Trophoblast cell (in vitro differentiated cells and primary cell): Measurements from ENCODE around the gene LPGAT1.

Source experiments
- DNase-seq, 2 donors: peaks; one replicate each; pipeline ENCODE4 v3.0.0-alpha.2; 2016
- H2AFZ ChIP-seq: 2 replicates; pipeline ENCODE4 v1.6.1; 2013; ENCODE audit warnings: low read length, moderate library complexity, mild to moderate bottlenecking; ENCODE audit not compliant: insufficient read depth, poor library complexity
- H2AK5ac ChIP-seq: 2 replicates; pipeline ENCODE4 v1.6.1; 2013; ENCODE audit warnings: mild to moderate bottlenecking, low read length
- H2BK120ac ChIP-seq: 2 replicates; pipeline ENCODE4 v1.6.1; 2013; ENCODE audit warnings: low read length, mild to moderate bottlenecking, moderate library complexity; ENCODE audit not compliant: insufficient read depth, poor library complexity
- H2BK12ac ChIP-seq: 2 replicates; pipeline ENCODE4 v1.6.1; 2013; ENCODE audit warnings: mild to moderate bottlenecking, low read length, moderate library complexity
- H2BK5ac ChIP-seq: 2 replicates; pipeline ENCODE4 v1.6.1; 2013; ENCODE audit warnings: low read length, low read depth, moderate library complexity, mild to moderate bottlenecking; ENCODE audit not compliant: poor library complexity
- H3K14ac ChIP-seq: 2 replicates; pipeline ENCODE4 v1.6.1; 2013; ENCODE audit warnings: mild to moderate bottlenecking, low read length
- H3K18ac ChIP-seq: 2 replicates; pipeline ENCODE4 v1.6.1; 2013; ENCODE audit warnings: mild to moderate bottlenecking, low read length
- H3K23ac ChIP-seq: 2 replicates; pipeline ENCODE4 v1.6.1; 2013; ENCODE audit warnings: low read length
- H3K27ac ChIP-seq: 2 replicates; pipeline ENCODE4 v1.5.1; 2013; ENCODE audit warnings: low read depth, mild to moderate bottlenecking, inconsistent platforms, low read length, moderate library complexity
- H3K27me3 ChIP-seq: 2 replicates; pipeline ENCODE4 v1.6.1; 2013; ENCODE audit warnings: inconsistent platforms, mild to moderate bottlenecking, low read length, moderate library complexity; ENCODE audit not compliant: insufficient read depth
- H3K36me3 ChIP-seq, 2 experiments: 1 replicate in 1 of 2; 2 replicates in 1 of 2; pipeline ENCODE4 v1.6.1; 2013; ENCODE audit warnings: low read length in 2 of 2, mild to moderate bottlenecking in 2 of 2, moderate library complexity in 1 of 2; ENCODE audit not compliant: insufficient read depth in 2 of 2, control insufficient read depth in 1 of 2
- H3K4ac ChIP-seq: 2 replicates; pipeline ENCODE4 v1.6.1; 2013; ENCODE audit warnings: low read depth, mild to moderate bottlenecking, low read length, moderate library complexity
- H3K4me1 ChIP-seq, 2 experiments: 1 replicate in 1 of 2; 2 replicates in 1 of 2; pipeline ENCODE4 v1.6.1; 2013; ENCODE audit warnings: low read length in 2 of 2, mild to moderate bottlenecking in 2 of 2, moderate library complexity in 1 of 2; ENCODE audit not compliant: insufficient read depth in 2 of 2, control insufficient read depth in 1 of 2
- H3K4me2 ChIP-seq: 2 replicates; pipeline ENCODE4 v1.6.1; 2013; ENCODE audit warnings: inconsistent platforms, mild to moderate bottlenecking, low read length, moderate library complexity
- H3K4me3 ChIP-seq: 2 replicates; pipeline ENCODE4 v1.5.1; 2013; ENCODE audit warnings: mild to moderate bottlenecking, low read depth, low read length, inconsistent platforms
- H3K79me1 ChIP-seq: one replicate; pipeline ENCODE4 v1.6.1; 2013; ENCODE audit warnings: low read length
- H3K79me2 ChIP-seq: 2 replicates; pipeline ENCODE4 v1.6.1; 2013; ENCODE audit warnings: low read length, mild to moderate bottlenecking; ENCODE audit not compliant: control insufficient read depth, insufficient read depth, poor library complexity
- H3K9ac ChIP-seq: 2 replicates; pipeline ENCODE4 v1.6.1; 2013; ENCODE audit warnings: mild to moderate bottlenecking, low read length
- H3K9me3 ChIP-seq: 2 replicates; pipeline ENCODE4 v1.6.1; 2013; ENCODE audit warnings: low read depth, mild to moderate bottlenecking, control low read depth, inconsistent platforms, low read length; ENCODE audit not compliant: insufficient read depth
- H4K12ac ChIP-seq: 2 replicates; pipeline ENCODE4 v1.6.1; 2013; ENCODE audit warnings: low read depth, mild to moderate bottlenecking, low read length, moderate library complexity
- H4K8ac ChIP-seq: 2 replicates; pipeline ENCODE4 v1.6.1; 2013; ENCODE audit warnings: low read depth, mild to moderate bottlenecking, low read length, moderate library complexity
- H4K91ac ChIP-seq: one replicate; pipeline ENCODE4 v1.6.1; 2013; ENCODE audit warnings: low read depth, mild to moderate bottlenecking, low read length, moderate library complexity
- WGBS: extraction: QIAGEN DNeasy Blood & Tissue Kit; methylation state at CpG from one replicate; pipeline ENCODE4 v1.1.7; 2013; ENCODE audit warnings: missing lambda C conversion rate; ENCODE audit not compliant: insufficient read length, insufficient coverage; ENCODE audit errors: extremely low coverage; 5-methylcytosine and 5-hydroxymethylcytosine counted together

Gene LPGAT1

DNA sequence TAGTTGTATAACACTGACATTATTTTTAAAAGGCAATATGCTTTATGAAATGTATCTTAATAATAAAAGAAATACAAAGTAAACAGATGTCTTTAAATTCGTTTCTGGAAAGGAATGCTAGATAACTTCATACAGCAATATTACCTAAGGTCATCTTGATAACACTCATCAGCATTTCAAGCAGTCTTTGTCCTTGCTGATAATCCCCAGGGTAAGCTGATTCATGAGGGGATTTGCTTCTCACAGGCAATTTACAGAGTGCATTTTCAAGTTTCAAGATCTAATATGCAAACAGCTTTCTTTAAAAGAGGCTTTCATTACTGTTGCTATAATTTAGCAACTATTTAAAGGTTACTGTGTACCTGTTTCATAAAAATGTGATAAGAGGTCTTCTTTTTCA, 80.0 kb downstream of the LPGAT1 start:
- no peaks in the 10 kb centered on the region for H3K9me3 ChIP-seq
- H3K79me1 ChIP-seq, result no peaks in the 10 kb centered on the region
- H3K4me2 ChIP-seq, result no peak overlapping the region
- no peak overlapping the region for H3K18ac ChIP-seq
- no peak overlapping the region for H3K4ac ChIP-seq
- H3K4me1 ChIP-seq, result no peaks in the 10 kb centered on the region
- H4K12ac ChIP-seq, result no peak overlapping the region
- no CpG with 5 or more reads among the region's 1 CpG for WGBS
- H3K36me3 ChIP-seq, result peaks cover 0 to 2% of the 10 kb centered on the region in 2 experiments
- H4K8ac ChIP-seq, result no peak overlapping the region
- no peak overlapping the region for H3K9ac ChIP-seq
- peak in 1 of 2 donors; percentile 28 for DNase-seq
- H2AK5ac ChIP-seq, result no peak overlapping the region
- no peak overlapping the region for H3K14ac ChIP-seq
- H3K79me2 ChIP-seq, result no peaks in the 10 kb centered on the region
- H3K27ac ChIP-seq, result no peak overlapping the region
- H2BK12ac ChIP-seq, result no peak overlapping the region
- H3K23ac ChIP-seq, result no peak overlapping the region
- no peak overlapping the region for H2BK5ac ChIP-seq
- no peak overlapping the region for H3K4me3 ChIP-seq
- no peaks in the 10 kb centered on the region for H3K27me3 ChIP-seq
- no peak overlapping the region for H2AFZ ChIP-seq
- no peak overlapping the region for H4K91ac ChIP-seq
- no peak overlapping the region for H2BK120ac ChIP-seq

- no peaks in the 10 kb centered on the region for H3K79me1 ChIP-seq
- H3K18ac ChIP-seq, result no peak overlapping the region
- no CpG with 5 or more reads among the region's 3 CpGs for WGBS
- no peaks in the 10 kb centered on the region for H3K79me2 ChIP-seq
- peaks cover 0 to 2% of the 10 kb centered on the region in 2 experiments for H3K36me3 ChIP-seq
- no peak overlapping the region for H3K4me3 ChIP-seq
- H3K27ac ChIP-seq, result no peak overlapping the region
- H3K4ac ChIP-seq, result no peak overlapping the region
- no peak overlapping the region for H3K9ac ChIP-seq
- no peak overlapping the region for H3K4me2 ChIP-seq
- H4K91ac ChIP-seq, result no peak overlapping the region
- H3K9me3 ChIP-seq, result no peaks in the 10 kb centered on the region
- no peak overlapping the region for H2BK120ac ChIP-seq
- H2AFZ ChIP-seq, result no peak overlapping the region
- H2BK5ac ChIP-seq, result no peak overlapping the region
- H4K8ac ChIP-seq, result no peak overlapping the region
- H2BK12ac ChIP-seq, result no peak overlapping the region
- no peak overlapping the region for H4K12ac ChIP-seq
- no peaks in the 10 kb centered on the region for H3K4me1 ChIP-seq
- DNase-seq, result no peak
- no peaks in the 10 kb centered on the region for H3K27me3 ChIP-seq
- H3K23ac ChIP-seq, result no peak overlapping the region
- H2AK5ac ChIP-seq, result no peak overlapping the region
- no peak overlapping the region for H3K14ac ChIP-seq
Observed at GRCh38 chr1:211749251-211749650, 81.3 kb downstream of the LPGAT1 start.

DNA sequence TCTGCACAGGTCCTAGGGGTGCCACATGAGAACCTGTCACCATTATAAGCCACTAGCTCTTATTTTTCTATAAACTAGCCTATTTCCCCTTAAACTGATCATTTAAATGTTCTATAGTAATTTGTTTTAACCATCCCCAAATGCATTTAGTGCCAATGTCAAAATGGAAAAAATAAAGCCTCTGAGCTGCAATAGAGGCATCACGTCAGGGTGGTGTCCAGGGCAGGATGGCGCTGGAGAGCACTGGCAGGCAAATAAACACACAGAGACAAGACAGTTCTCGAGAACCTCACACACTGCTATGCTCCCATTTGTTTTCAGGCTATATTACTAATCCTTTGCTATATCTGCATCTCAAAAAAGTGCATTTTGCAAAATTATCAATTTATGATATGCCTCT, 81.8 kb downstream of the LPGAT1 start:
- H3K4me1 ChIP-seq, result no peaks in the 10 kb centered on the region
- H3K79me2 ChIP-seq, result no peaks in the 10 kb centered on the region
- H3K9me3 ChIP-seq, result no peaks in the 10 kb centered on the region
- no CpG with 5 or more reads among the region's 3 CpGs for WGBS
- no peak overlapping the region for H2BK12ac ChIP-seq
- H3K36me3 ChIP-seq, result peaks cover 0 to 2% of the 10 kb centered on the region in 2 experiments
- no peak overlapping the region for H4K12ac ChIP-seq
- H2AFZ ChIP-seq, result no peak overlapping the region
- no peak overlapping the region for H3K4me2 ChIP-seq
- no peak overlapping the region for H3K4ac ChIP-seq
- H2AK5ac ChIP-seq, result no peak overlapping the region
- H4K91ac ChIP-seq, result no peak overlapping the region
- H3K4me3 ChIP-seq, result no peak overlapping the region
- H3K9ac ChIP-seq, result no peak overlapping the region
- DNase-seq, result no peak
- no peak overlapping the region for H3K18ac ChIP-seq
- no peak overlapping the region for H2BK120ac ChIP-seq
- H3K23ac ChIP-seq, result no peak overlapping the region
- no peaks in the 10 kb centered on the region for H3K27me3 ChIP-seq
- no peak overlapping the region for H3K27ac ChIP-seq
- H3K14ac ChIP-seq, result no peak overlapping the region
- no peaks in the 10 kb centered on the region for H3K79me1 ChIP-seq
- H4K8ac ChIP-seq, result no peak overlapping the region
- no peak overlapping the region for H2BK5ac ChIP-seq

DNA sequence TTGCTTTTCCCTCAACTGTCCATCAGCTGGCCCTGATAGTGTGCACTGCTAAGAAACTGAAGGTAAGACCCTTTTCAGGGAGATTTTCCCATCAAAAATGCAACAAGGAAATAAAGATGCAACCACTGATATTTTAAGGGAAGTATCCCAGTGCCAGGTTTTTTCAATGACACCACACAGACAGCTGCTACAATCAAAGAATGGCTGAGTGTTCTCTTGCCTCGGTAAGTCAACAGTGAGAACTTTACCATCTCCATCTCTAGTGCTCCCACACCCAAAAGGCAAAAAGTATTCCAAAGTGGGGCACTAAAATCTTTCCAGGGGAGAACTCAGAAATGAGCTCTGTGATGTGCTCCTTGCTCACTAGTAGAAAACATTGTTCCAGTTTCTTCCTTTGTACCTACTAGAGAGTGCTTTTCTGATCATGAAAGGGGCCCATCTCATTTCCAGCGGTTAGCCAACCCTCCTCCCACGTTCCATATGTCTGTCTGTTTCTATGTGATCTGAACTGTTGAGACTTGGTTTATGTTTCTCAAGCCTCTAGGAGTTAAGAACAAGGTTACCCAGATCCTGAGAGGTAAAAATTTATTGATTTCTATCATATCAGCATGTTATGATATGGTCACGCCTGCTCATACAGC, 87.6 kb downstream of the LPGAT1 start:
- Histone ChIP-seq H2BK12ac (no peak overlapping the region), H4K91ac (no peak overlapping the region), H3K4me3 (no peak overlapping the region), H3K27ac (no peak overlapping the region), H3K4ac (no peak overlapping the region), H3K79me1 (no peaks in the 10 kb centered on the region), H3K14ac (no peak overlapping the region), H3K4me2 (no peak overlapping the region), H3K9ac (no peak overlapping the region), H3K27me3 (no peaks in the 10 kb centered on the region), H3K9me3 (no peaks in the 10 kb centered on the region), H4K12ac (no peak overlapping the region), H2BK5ac (no peak overlapping the region), H3K23ac (no peak overlapping the region), H4K8ac (no peak overlapping the region), H3K79me2 (no peaks in the 10 kb centered on the region), H2AK5ac (no peak overlapping the region), H3K18ac (no peak overlapping the region), H2BK120ac (no peak overlapping the region), H2AFZ (no peak overlapping the region), H3K4me1 (no peaks in the 10 kb centered on the region), H3K36me3 (peaks cover 0 to 2% of the 10 kb centered on the region in 2 experiments)
- WGBS, result no CpG with 5 or more reads among the region's 4 CpGs
- no peak for DNase-seq
